Mucosa of gallbladder (tissue), 1 donor: Measurements from ENCODE around the gene SMOC2. TPM values are rescaled to one million over a fixed set of nuclear protein-coding genes. Genes with fewer than 3 reads are reported as not detected.

Source experiments
- DNase-seq: peaks from one replicate; pipeline ENCODE4 v3.0.0-alpha.2; 2020; ENCODE audit warnings: low spot score
- total RNA-seq: library from RNA; stranded (reverse); gene quantifications from one replicate; pipeline ENCODE4 v1.2.1, GENCODE V29; 2021
- donor health status: DM: no; HTN: no; CAD: no.

The SMOC2 gene, protein sequence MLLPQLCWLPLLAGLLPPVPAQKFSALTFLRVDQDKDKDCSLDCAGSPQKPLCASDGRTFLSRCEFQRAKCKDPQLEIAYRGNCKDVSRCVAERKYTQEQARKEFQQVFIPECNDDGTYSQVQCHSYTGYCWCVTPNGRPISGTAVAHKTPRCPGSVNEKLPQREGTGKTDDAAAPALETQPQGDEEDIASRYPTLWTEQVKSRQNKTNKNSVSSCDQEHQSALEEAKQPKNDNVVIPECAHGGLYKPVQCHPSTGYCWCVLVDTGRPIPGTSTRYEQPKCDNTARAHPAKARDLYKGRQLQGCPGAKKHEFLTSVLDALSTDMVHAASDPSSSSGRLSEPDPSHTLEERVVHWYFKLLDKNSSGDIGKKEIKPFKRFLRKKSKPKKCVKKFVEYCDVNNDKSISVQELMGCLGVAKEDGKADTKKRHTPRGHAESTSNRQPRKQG
- total RNA-seq = 213 TPM

DNA sequence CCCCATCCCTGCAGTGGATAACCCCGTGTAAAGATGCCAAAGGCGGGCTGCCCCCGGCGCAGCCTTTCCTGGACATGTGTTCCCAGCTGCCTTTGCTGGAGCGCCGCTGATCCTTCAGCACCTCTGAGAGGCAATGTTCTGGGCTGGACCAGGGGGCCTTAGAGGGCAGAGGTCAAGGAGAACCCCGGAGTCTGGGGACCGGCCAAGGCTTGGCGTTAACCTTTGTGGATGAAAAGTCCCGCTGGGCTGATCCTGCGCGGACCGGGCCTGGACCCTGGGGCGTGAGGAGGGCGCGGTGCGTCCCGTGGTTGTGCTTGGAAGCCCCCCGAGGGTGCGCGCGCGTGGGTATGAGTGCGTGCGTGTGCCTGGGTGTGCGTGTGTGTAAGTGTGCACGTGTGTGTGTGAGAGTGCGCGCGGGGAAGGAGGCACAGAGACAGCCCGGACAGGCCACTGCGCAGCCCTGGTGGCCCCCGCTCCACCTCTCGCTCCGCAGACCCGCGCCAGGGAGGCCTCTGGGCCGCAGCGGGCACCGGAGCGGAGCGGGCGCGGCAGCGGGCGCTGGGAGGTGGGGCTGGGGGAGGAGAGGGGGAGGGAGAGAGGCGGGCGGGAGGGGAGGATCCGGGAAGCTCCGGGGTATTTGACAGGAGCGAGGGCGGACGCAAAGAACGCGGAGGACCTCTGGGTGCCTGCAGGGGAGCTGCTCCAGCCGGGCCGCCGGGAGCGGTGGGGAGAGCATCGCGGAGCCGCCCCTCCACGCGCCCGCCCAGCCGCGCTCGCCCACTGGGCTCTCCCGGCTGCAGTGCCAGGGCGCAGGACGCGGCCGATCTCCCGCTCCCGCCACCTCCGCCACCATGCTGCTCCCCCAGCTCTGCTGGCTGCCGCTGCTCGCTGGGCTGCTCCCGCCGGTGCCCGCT, at the start of gene SMOC2:
SMOC2 (plus strand) TSS at position 665 of the 914 bp plus-strand sequence; CDS start at position 852, 187 bp downstream.
- no peak for DNase-seq

DNA sequence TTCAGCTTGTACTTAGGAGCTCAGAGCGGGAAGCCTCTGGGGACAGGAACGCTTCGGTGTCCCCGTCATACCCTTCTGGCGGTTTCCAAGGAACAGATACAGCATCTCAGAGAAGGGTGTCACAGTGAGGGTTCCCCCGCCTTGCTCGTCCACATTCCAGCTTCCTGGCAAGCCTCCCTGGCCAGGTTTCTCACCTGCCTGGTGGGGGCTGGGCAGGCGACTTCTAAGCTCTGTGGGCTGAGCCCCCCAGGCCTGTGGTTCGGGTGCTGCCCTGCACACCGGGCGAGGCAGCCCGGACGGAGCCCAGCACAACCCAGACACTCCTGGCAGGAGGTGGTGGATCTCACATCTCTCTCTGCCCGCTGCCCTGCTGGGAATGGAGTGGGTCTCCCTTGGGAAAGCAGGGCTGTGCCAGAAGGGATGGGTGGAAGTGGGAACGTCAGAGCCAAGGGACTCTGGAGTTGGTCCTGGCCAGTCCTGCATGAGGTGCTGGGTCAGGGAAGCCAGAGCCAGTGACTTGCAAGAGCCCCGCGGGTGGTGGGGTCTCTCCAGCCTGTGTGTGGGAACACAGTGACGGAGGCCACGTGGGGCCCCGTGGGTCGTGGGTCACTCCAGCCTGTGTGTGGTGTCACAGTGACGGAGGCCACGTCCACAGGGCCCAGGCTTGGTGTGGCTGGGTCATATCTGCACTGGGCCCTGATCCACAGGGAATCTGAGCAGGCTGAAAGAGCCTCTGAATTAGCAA, 47.7 kb upstream of the SMOC2 start:
- DNase-seq = no peak

DNA sequence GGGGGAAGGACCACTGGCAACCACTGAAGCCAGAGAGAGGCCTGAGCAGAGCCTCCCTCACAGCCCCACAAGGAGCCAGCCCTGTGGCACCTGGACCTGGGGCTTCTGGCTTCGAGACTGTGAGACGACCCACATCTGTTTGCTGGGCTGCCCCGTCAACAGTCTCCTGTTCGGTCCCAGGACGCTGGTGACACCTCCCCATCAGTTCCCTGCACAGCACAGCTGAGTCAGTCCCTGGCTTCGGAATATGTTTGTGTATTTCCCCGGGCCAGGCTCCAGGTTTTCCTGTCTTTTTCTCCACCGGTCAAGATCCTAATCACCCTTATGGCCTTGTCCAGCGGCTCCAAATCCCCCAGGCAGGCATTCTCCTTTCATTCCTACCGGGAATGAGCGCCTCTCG, 46.4 kb upstream of the SMOC2 start:
- no peak for DNase-seq

DNA sequence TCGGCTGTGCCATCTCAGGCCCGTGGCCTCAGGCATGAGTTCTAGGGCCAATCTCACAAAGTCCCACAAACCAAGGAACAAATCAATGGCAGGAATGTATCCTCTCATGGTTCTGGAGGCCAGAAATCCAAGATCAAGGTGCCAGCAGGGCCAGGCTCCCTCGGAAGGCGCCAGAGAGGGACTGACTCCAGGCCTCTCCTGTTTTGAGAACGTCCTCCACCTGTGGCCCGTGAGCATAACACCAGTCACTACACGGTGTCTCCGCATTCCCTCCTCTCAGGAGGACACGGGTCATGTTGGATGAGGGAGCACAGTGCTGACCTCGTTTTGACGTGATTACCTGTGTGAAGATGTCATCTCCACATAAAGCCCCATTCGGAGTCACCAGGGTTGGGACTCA, 45.0 kb upstream of the SMOC2 start:
- DNase-seq = no peak

DNA sequence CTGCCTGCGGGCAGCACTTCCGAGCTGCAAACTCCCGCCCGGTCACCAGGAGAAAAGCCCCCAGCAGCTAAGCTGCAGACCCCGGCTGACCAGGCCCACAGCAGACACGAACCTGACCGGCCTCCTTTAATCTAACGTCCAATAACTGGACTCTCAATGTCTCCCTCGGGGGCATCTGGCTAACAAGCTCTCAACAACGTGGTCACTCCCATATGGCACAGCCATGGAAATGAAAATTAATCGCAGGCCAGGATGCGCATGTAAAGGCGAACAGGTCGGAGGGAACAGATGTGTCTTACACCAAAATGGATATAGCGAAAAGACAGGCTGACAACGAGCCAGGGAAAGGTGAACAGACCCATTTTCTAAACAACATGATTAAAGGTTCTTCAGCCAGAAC, 44.4 kb upstream of the SMOC2 start:
- no peak for DNase-seq

DNA sequence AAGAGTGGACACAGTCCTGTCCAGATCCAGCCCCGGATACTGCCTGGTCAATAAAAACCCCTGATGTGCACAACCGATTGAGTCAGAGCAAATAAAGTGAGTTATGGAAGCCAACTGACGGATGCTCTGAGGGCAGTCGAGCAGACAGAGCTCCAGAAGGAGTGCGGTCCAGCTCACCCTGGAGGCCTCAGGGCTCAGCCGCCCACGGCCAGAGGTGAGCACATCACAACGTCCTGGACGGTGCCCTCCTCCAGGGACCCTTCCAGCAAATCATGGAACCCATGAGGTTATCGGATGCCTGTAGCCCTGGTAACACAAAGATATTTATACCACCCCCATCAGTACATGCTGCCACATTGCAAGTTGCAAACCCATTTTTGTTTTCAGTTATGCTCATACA, 44.0 kb upstream of the SMOC2 start:
- DNase-seq = no peak

DNA sequence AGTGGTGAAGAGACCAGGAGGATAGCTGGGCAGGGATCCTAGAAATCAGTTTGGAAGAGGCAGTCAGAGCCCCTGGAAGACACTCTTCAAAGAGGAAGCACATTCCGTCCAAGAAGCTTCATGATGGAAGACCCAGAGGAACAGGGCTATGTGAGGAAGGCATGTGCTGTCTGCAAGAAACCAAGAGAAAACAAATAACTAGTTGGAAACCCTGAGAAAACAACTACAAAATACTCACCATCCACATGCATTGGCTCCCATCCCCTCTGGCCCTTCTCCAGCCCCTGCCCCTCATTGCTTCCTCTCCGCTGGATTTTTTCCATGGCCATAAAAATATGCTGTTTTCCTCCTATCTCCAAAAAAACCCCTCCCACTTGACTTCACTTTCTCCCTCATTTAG, 40.9 kb upstream of the SMOC2 start:
- DNase-seq = no peak

DNA sequence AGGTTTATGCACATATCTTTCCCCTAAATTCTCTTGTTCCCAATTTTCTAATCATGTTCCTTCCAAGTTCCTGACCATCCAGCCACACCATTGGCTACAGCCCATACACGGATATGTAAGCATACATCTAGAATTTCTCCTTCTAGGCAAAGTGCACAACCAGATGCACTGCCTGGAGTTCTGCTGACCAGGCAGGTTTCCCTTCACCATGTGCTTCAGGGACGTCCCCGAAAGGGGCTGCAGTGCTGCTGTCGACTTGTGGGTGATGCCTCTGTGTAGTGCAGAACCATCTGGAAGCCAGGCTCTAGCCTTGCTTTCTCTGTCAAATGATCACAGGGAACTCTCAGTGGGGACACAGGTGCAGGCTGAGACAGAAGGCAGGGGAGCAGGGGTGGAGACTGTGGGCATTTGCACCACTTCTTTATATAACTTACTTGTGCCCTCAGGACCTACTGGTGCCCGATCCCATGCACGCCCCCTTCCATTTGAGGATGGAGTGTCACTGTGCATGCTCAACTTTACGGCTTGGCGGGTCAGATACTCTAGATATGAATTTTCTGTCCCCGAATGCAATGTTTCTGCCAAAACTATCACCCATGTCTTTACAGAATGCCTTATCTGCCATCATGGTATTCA, 37.5 kb upstream of the SMOC2 start:
- DNase-seq = no peak

DNA sequence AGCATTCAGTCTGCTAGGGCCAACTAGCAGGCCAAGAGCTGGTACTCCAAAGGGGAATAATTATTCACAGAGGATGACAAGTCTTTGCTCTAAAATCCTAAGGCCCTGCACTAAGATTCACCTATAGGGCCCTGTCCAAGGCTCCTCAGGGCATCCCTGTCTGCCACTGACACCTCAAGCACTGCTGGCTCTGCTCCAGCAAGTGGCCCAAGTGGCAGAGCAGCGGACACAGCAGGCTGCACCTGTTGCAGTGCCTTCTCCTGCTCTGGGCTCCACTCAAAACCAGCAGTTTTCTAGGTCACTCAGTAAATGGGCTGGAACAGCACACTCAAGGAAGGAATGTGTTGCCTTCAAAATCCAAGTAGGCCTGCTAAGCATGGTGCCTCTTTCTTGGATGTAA, 36.4 kb upstream of the SMOC2 start:
- no peak for DNase-seq

DNA sequence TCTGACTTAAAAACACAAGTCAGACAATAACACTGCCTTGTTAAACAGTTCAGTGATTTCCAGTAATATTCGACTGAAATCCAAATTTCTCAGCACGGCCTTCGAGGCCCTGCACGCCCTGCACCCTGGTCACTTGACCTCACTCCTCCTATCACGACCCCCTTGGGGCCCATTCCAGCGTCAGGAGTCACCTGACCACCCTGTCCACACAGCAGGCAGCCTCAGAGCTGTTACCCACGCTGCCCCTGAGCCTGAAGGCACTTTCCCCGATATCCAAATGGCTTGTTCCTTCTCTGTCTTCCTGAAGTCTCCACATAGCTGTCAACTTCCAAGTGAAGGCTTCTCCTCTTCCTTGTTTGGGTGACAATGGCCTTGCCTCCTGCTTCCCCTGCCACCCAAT, 33.1 kb upstream of the SMOC2 start:
- DNase-seq = no peak

DNA sequence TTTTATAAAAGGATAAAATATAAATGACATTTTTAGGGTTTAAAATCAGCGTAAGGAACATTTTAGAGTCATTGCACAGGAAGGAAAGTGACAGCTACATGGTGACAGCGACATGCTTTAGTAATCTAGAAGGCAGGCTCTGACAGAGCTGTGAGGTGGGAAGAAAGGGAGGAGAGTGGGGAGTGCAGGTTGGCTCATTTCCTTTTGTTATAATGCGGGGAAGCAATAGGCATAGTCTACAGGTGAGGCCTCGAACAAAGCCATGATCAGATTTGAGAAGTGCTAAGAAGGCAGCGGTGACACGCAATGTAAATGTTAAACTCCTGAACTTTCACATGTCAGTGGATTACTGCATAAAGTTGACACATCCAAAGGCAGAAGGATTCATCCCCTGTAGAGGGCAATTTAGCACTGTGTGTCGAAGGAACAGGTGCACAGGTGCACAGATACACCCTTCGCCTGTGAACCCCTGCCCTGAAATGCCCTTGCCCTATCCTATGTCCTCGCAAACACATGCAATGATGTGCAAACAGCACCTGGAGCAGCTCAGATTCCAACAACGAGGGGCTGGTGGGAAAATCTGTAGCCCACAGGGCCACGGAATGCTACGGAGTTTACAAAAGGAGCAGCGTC, 32.4 kb upstream of the SMOC2 start:
- DNase-seq = no peak

DNA sequence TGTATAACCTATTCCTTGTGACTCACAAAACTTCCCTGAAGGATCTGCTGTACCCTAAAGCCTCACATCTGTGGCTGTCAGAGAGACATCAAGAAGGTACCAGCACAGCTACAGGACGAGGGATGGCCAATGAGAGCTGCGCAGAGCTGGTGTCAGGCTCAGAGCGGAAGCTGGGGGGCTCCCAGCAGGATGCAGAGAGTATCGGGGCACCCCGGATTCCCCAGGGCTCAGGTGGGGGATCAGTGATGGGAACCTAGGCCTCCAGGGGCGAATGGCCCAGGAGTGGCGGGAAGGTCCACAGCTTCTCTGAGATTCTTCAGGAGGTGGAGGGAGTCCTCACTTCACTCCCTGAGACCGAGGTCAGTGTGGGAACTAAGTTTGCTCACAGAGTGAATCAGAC, 30.9 kb upstream of the SMOC2 start:
- no peak for DNase-seq

DNA sequence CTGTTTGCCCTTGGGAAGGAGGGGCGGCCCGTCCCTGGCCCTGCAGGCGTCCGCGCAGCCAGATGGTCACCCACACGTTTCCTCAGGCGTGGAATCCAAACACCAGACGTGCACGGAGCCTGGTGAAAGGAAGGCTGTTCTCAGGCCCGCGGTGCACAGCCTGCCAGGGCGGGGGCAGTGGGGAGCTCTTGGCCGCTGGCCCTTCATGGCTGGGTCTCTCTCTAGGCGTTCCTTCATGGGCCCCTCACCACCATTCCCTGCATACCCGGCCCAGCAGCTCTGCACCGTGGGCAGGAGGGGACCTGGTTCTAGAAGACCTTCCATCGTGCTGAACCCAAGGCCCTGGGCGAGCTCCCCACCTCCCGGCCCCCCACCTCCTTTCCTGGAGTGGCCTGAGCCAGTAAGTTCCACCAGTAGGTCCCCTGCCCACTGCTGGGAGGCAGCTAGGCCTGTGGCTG, 30.4 kb upstream of the SMOC2 start:
- no peak for DNase-seq

DNA sequence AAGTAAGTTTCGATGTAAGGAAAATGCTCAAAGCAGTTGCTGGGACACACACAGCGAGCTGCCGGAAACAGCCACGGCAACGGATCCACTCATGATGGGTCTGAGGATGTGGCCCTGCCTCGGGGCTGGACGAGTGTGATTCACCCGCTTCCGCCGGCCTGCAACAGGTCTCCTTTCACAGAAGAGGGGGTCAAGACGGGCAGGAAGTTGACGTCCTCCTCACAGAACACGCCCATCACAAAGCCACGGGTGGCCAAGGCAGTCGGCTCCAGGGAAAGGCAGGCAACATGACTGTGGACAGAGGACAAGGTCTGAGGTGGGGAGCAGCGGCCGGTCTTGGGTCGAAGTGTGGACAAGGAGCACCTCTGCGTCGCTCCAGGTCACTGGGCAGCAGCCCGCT, 29.9 kb upstream of the SMOC2 start:
- no peak for DNase-seq

DNA sequence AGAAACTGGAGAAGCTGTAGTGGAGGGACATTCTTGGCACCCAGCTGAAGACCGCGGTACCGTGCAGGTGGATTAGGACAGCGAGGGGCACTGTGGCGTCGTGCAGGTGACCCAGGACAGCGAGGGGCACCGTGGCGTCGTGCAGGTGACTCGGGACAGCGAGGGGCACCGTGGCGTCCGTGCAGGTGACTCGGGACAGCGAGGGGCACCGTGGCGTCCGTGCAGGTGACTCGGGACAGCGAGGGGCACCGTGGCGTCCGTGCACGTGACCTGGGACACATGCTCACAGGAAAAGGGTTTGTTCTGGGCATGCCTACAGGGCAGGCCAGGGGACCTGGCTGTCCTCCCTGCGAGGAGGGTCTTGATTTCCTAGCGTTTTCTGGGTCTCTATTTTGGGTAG, 29.2 kb upstream of the SMOC2 start:
- DNase-seq = no peak

DNA sequence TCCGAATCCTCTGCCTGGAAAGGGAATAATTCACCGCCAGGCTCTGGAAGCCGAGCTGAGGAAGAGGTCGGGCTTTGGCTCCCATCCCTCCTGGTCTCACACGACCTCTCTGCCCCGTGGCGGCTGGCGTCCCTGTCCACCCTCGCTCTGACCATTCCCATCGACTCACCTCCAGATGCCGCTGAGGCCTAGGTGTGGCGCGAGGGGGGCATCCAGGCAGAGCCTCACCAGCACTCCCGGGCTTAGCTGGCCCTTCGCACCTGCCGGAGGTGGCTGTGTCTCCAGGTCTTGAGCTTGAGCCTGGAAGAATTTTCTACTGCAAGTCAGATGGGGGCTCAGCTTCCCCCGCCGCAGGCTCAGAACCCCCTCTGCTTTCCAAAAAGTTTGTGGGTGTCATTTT, 28.5 kb upstream of the SMOC2 start:
- no peak for DNase-seq

DNA sequence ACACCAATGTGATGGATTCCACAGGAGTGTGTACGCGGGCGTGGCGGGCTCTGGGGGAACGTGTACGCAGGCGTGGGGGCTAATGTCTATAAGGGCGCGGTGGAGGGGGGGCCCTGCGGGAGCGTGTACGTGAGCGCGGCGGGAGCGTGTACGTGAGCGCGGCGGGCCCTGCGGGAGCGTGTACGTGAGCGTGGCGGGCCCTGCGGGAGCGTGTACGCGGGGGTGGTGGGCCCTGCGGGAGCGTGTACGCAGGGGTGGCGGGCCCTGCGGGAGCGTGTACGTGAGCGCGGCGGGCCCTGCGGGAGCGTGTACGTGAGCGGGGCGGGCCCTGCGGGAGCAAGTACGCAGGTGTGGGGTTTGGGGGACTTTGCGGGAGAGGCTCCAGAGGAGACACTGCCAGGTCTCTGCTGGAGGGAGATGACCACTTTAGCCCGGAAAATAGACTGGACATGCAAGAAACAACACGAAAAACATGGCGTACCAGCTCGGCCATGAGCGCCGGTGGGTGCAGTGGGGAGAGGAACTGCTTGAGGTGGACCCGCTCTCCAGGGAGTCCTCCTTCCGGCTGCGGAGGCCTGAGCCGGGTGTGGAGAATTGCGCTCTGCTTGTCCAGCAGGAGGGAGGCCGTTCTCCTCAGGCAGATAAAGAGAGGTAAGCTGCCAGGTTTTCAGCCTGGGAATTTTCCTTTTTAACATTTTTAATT, 27.8 kb upstream of the SMOC2 start:
- no peak for DNase-seq

DNA sequence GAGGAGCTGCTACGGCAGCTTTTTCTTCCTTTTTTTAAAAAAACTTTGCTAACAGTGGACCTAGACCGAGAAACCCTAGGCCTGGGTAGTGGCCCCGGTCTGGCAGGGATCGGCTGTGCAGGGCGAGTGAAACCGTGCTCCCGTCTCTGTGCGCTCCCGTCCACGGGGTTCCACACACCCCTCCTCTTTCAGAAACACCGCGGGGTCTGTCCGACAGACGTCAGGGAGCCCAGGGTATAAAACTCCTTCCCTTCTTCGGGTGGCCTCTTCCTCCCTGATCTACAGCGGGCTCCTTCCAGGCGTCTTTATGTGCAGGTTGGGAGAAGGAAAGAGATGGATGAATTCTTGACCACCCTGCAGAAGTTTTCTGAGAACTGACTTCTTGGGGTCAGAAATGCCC, 27.1 kb upstream of the SMOC2 start:
- DNase-seq = no peak

DNA sequence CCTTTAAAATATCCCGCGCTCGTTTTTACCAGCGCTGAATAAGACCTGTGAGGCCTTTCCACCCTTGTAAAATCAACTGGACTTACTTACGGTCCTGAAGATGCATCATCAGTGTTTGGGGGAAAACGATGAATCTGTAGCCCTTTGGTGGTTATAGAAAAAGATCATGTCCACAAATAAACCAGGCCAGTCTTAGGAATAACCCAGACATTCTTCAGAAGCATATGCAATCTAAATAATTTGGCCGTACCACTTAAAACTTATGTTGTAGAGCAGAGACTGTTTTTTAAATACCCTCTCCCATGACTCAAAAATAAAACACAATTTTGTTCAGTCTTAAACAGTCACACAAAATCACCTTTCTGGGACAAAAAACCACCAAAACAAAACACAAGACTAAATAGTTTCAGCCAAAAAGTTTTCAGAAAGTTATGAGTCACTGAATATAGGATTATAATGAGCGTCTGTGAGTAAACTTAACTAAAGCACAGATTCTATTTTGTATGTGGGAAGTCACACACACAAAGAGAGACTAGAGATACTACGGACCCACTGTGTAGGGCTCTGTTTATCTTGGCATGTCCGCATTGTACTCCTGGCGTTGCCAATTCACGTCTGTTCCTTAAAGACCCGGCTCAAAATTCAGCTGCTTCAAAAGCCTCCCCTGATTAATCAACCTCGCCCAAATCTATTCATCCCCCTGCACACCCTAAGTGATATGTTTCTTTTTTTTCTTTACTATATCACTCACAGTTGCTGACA, 26.5 kb upstream of the SMOC2 start:
- no peak for DNase-seq
